A549 (cell line): Measurements from ENCODE around the gene CCDC12. TPM values are rescaled to one million over a fixed set of nuclear protein-coding genes. Genes with fewer than 3 reads are reported as not detected.

Source experiments
- ATAC-seq, 2 experiments: fragments of 200-7000 bp in 1 of 2; fragments of >200 bp in 1 of 2; cut with Nextera tagmentation in 1 of 2; cut with Tn5 transposase in 1 of 2; 3 replicates each; pipeline versions ENCODE4 v1.8.0 to v1.9.1; 2018 to 2020; ENCODE audit warnings: mild to moderate bottlenecking in 1 of 2, moderate library complexity in 1 of 2
- CTCF ChIA-PET: fragments of 300-600 bp; sonication (Branson Sonifier 250); formaldehyde crosslinking; extraction: SDS; loops from one replicate; lab custom pipeline; 2021; ENCODE audit warnings: antibody characterized with exemption, inconsistent platforms; lab: Yijun Ruan, JAX
- POLR2A ChIA-PET: fragments of 350-600 bp; formaldehyde crosslinking; extraction: SDS; loops from one replicate; lab custom pipeline; 2021; ENCODE audit warnings: antibody characterized with exemption, inconsistent platforms; lab: Yijun Ruan, JAX
- DNase-seq, 2 experiments: peaks; one replicate each; pipeline versions ENCODE4 v3.0.0 to v3.0.0-alpha.2; 2011 to 2016; ENCODE audit warnings: low read depth in 1 of 2, low spot score in 1 of 2
- FAIRE-seq: peaks from 2 replicates; lab custom pipeline; 2011; peaks lifted over from hg19 to GRCh38; lab: Jason Lieb, UNC
- H3K27ac ChIP-seq, 2 experiments: fragments of >200 bp; sonication (Bioruptor Twin); formaldehyde crosslinking; 3 replicates each; pipeline ENCODE4 v1.5.1; 2016 to 2017
- H3K4me1 ChIP-seq: fragments of >200 bp; sonication (Bioruptor Twin); formaldehyde crosslinking; 3 replicates; pipeline ENCODE4 v1.6.1; 2016
- H3K4me2 ChIP-seq: fragments of >200 bp; sonication (Bioruptor Twin); formaldehyde crosslinking; 3 replicates; pipeline ENCODE4 v1.6.1; 2016
- H3K4me3 ChIP-seq: fragments of >200 bp; sonication (Bioruptor Twin); formaldehyde crosslinking; 3 replicates; pipeline ENCODE4 v1.5.1; 2016
- H3K9me3 ChIP-seq: fragments of >200 bp; sonication (Bioruptor Twin); formaldehyde crosslinking; 3 replicates; pipeline ENCODE4 v1.6.1; 2016
- ATOH8 ChIP-seq: fragments of 250-450 bp; sonication (Bioruptor Pico); IDR thresholded peaks from 2 replicates; pipeline ENCODE4 v1.5.0; 2020; ENCODE audit warnings: low read depth, mild to moderate bottlenecking, moderate library complexity
- BHLHE40 ChIP-seq: IDR thresholded peaks from 2 replicates; pipeline ENCODE4 v1.6.1; 2012; ENCODE audit warnings: low read depth, low read length, inconsistent platforms
- CBX8 ChIP-seq: fragments of 200-600 bp; sonication (generic); IDR thresholded peaks from 2 replicates; pipeline ENCODE4 v1.6.1; 2016
- CEBPB ChIP-seq, 2 experiments: fragments of >200 bp in 1 of 2; sonication (Bioruptor Twin) in 1 of 2; formaldehyde crosslinking in 1 of 2; IDR thresholded peaks; 2 replicates each; pipeline ENCODE4 v1.6.1; 2012 to 2016
- CHD4 ChIP-seq: fragments of 200-600 bp; sonication (generic); IDR thresholded peaks from 2 replicates; pipeline ENCODE4 v1.6.1; 2016; ENCODE audit warnings: antibody characterized with exemption, mild to moderate bottlenecking, borderline replicate concordance
- EHF ChIP-seq: fragments of 250-450 bp; sonication (Bioruptor Pico); IDR thresholded peaks from 2 replicates; pipeline ENCODE4 v1.5.0; 2020; ENCODE audit warnings: mild to moderate bottlenecking
- EP300 ChIP-seq, 2 experiments: fragments of >200 bp; sonication (Bioruptor Twin); formaldehyde crosslinking; IDR thresholded peaks; 2 replicates in 1 of 2; 3 replicates in 1 of 2; pipeline ENCODE4 v1.6.1; 2016 to 2017
- FOSB ChIP-seq: fragments of 250-450 bp; sonication (Bioruptor Pico); IDR thresholded peaks from 2 replicates; pipeline ENCODE4 v1.5.0; 2020; ENCODE audit warnings: mild to moderate bottlenecking, moderate library complexity
- FOSL2 ChIP-seq, 2 experiments: fragments of 450-650 bp in 1 of 2; fragments of >200 bp in 1 of 2; sonication (Bioruptor Twin) in 1 of 2; formaldehyde crosslinking; IDR thresholded peaks; 2 replicates each; pipeline versions ENCODE4 v1.5.0 to v1.6.1; 2016 to 2020; ENCODE audit warnings: mild to moderate bottlenecking in 1 of 2, moderate library complexity in 1 of 2
- FOXS1 ChIP-seq: fragments of 250-450 bp; sonication (Bioruptor Pico); IDR thresholded peaks from 2 replicates; pipeline ENCODE4 v1.5.0; 2020; ENCODE audit warnings: mild to moderate bottlenecking, moderate library complexity
- HOXA7 ChIP-seq: fragments of 250-450 bp; sonication (Bioruptor Pico); IDR thresholded peaks from 2 replicates; pipeline ENCODE4 v1.5.0; 2020; ENCODE audit warnings: mild to moderate bottlenecking, moderate library complexity
- HOXB5 ChIP-seq: fragments of 250-450 bp; sonication (Bioruptor Pico); IDR thresholded peaks from 2 replicates; pipeline ENCODE4 v1.5.0; 2020; ENCODE audit warnings: mild to moderate bottlenecking, moderate library complexity
- JUN ChIP-seq, 2 experiments: fragments of >200 bp; sonication (Bioruptor Twin); formaldehyde crosslinking; IDR thresholded peaks; 2 replicates in 1 of 2; 3 replicates in 1 of 2; pipeline ENCODE4 v1.6.1; 2016 to 2017
- JUNB ChIP-seq: fragments of >200 bp; sonication (Bioruptor Twin); formaldehyde crosslinking; IDR thresholded peaks from 2 replicates; pipeline ENCODE4 v1.6.1; 2016
- KDM5A ChIP-seq: fragments of 200-600 bp; sonication (generic); IDR thresholded peaks from 2 replicates; pipeline ENCODE4 v1.6.1; 2016; ENCODE audit warnings: antibody characterized with exemption, mild to moderate bottlenecking
- MAX ChIP-seq: IDR thresholded peaks from 2 replicates; pipeline ENCODE4 v1.6.1; 2012
- MYC ChIP-seq: IDR thresholded peaks from 2 replicates; pipeline ENCODE4 v1.6.1; 2012; ENCODE audit warnings: mild to moderate bottlenecking, inconsistent platforms, low read length, improper control_type of control experiment, borderline replicate concordance
- NR3C1 ChIP-seq: fragments of >200 bp; sonication (Bioruptor Twin); formaldehyde crosslinking; IDR thresholded peaks from 3 replicates; pipeline ENCODE4 v1.6.1; 2017
- PHF8 ChIP-seq: fragments of 200-600 bp; sonication (generic); IDR thresholded peaks from 2 replicates; pipeline ENCODE4 v1.6.1; 2016; ENCODE audit warnings: low read depth, mild to moderate bottlenecking, antibody characterized with exemption, moderate library complexity, borderline replicate concordance
- POLR2AphosphoS2 ChIP-seq: conservative IDR thresholded peaks from 2 replicates; pipeline ENCODE4 v1.6.1; 2012; ENCODE audit warnings: low read length, improper control_type of control experiment, inconsistent platforms
- RARB ChIP-seq: fragments of 250-450 bp; sonication (Bioruptor Pico); IDR thresholded peaks from 2 replicates; pipeline ENCODE4 v1.8.0; 2021; ENCODE audit warnings: mild to moderate bottlenecking, moderate library complexity
- RCOR1 ChIP-seq: fragments of 150-350 bp; IDR thresholded peaks from 2 replicates; pipeline ENCODE4 v1.6.1; 2014; ENCODE audit warnings: antibody characterized with exemption, low read length, low read depth
- RFX5 ChIP-seq: fragments of 450-650 bp; IDR thresholded peaks from 2 replicates; pipeline ENCODE4 v1.7.1; 2014; ENCODE audit warnings: antibody characterized with exemption, mild to moderate bottlenecking, moderate library complexity
- RNF2 ChIP-seq: fragments of 200-600 bp; sonication (generic); IDR thresholded peaks from 2 replicates; pipeline ENCODE4 v1.6.1; 2016; ENCODE audit warnings: low read depth, mild to moderate bottlenecking, antibody characterized with exemption, moderate library complexity, borderline replicate concordance
- SMC3 ChIP-seq: fragments of >200 bp; sonication (Bioruptor Twin); formaldehyde crosslinking; IDR thresholded peaks from 3 replicates; pipeline ENCODE4 v1.6.1; 2018; ENCODE audit warnings: inconsistent platforms
- SREBF2 ChIP-seq: fragments of 450-650 bp; IDR thresholded peaks from 2 replicates; pipeline ENCODE4 v1.6.1; 2014; ENCODE audit warnings: mild to moderate bottlenecking, moderate library complexity
- TP53 ChIP-seq: fragments of 250-450 bp; sonication (Bioruptor Pico); IDR thresholded peaks from 2 replicates; pipeline ENCODE4 v1.5.0; 2021; ENCODE audit warnings: mild to moderate bottlenecking, moderate library complexity
- WGBS: methylation state at CpG from one replicate; pipeline ENCODE4 v1.1.6; 2017; ENCODE audit errors: missing lambda C conversion rate; 5-methylcytosine and 5-hydroxymethylcytosine counted together
- polyA plus RNA-seq, 4 experiments: library from polyadenylated mRNA; depleted of rRNA in 3 of 4; stranded (reverse); fragments of >200 nt; fragmentation: RNase III in 1 of 4; extraction: RNeasy Plus Mini Kit Qiagen cat#74134 plus additional on column Dnase treatment in 1 of 4; gene quantifications; 2 replicates in 3 of 4; 3 replicates in 1 of 4; pipeline ENCODE4 v1.2.3, GENCODE V29; 2011 to 2017
- TF ChIP-seq, protein P1 (sequence below): fragments of >200 bp; sonication (Bioruptor Twin); formaldehyde crosslinking; IDR thresholded peaks from 3 replicates; pipeline ENCODE4 v1.6.1; 2016

Gene CCDC12
- polyA plus RNA-seq, 2 of the 4 experiments (the other 2 are of a cell fraction), result 34.8 to 81.0 TPM

- 79% methylated on average over 2 of the region's 2 CpGs for WGBS
- no peak for DNase-seq
- H3K27ac ChIP-seq, result peak overlapping the region; percentile 85 to 88; a peak in 5 of 6 replicates
- no peak overlapping the region for H3K4me3 ChIP-seq
- peaks cover 79% of the 10 kb centered on the region for H3K4me1 ChIP-seq
- ChIA-PET CTCF (interaction anchor here (1.6 kb wide), 1 partner anchor 63 kb away, joined by 4 read pairs; no protein-coding TSS in a partner anchor), POLR2A (no interaction called here)
- H3K4me2 ChIP-seq, result no peak overlapping the region
- peaks cover 6% of the 10 kb centered on the region; the same call in 1 of the 3 replicates for H3K9me3 ChIP-seq
- FAIRE-seq, result no peak
- TF ChIP-seq PHF8 (no peak), BHLHE40 (no peak), NR3C1 (no peak), EHF (no peak), ATOH8 (CRISPR knock-in tag) (no peak), CHD4 (no peak), FOSL2 (IDR thresholded peaks at IDR 0.05) (no peak), FOSL2 (CRISPR knock-in tag; IDR thresholded peaks at IDR 0.05) (no peak), TP53 (CRISPR knock-in tag) (no peak), FOSB (CRISPR knock-in tag) (no peak), JUN (IDR thresholded peaks at IDR 0.05) (no peak)
- TF ChIP-seq, protein P1, sequence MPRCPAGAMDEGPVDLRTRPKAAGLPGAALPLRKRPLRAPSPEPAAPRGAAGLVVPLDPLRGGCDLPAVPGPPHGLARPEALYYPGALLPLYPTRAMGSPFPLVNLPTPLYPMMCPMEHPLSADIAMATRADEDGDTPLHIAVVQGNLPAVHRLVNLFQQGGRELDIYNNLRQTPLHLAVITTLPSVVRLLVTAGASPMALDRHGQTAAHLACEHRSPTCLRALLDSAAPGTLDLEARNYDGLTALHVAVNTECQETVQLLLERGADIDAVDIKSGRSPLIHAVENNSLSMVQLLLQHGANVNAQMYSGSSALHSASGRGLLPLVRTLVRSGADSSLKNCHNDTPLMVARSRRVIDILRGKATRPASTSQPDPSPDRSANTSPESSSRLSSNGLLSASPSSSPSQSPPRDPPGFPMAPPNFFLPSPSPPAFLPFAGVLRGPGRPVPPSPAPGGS, result no peak
- no peak for ATAC-seq
Observed at GRCh38 chr3:46929324-46929723, 47.2 kb downstream of the CCDC12 start.

- no peak for DNase-seq
- WGBS, result 100% methylated on average over 1 of the region's 1 CpG
- FAIRE-seq, result no peak
- ATAC-seq, result no peak
- ChIA-PET CTCF (interaction anchor here (0.7 to 1.0 kb wide), 2 partner anchors 43 to 71 kb away, joined by 3 to 5 read pairs; no protein-coding TSS in a partner anchor), POLR2A (no interaction called here)
- peaks cover 77% of the 10 kb centered on the region for H3K4me1 ChIP-seq
- H3K27ac ChIP-seq, result no peak overlapping the region; a peak in 2 of 6 replicates
- no peak for TF ChIP-seq HOXB5 (CRISPR knock-in tag)
- no peak for TF ChIP-seq FOXS1
- TF ChIP-seq RNF2, result no peak
- no peak for TF ChIP-seq HOXA7 (CRISPR knock-in tag)
- TF ChIP-seq KDM5A, result no peak
- no peak for TF ChIP-seq RFX5
- TF ChIP-seq JUNB, result no peak
- no peak for TF ChIP-seq MAX
- TF ChIP-seq PHF8, result no peak
- TF ChIP-seq CEBPB (IDR thresholded peaks at IDR 0.05), result no peak
- TF ChIP-seq CBX8, result no peak
- no peak for TF ChIP-seq TP53 (CRISPR knock-in tag)
- no peak for TF ChIP-seq SREBF2
- TF ChIP-seq RARB (CRISPR knock-in tag), result no peak
- TF ChIP-seq MYC, result no peak
- no peak for TF ChIP-seq EP300 (IDR thresholded peaks at IDR 0.05)
- TF ChIP-seq RCOR1, result no peak
- no peak for TF ChIP-seq POLR2AphosphoS2
- no peak for TF ChIP-seq SMC3
- TF ChIP-seq FOSB (CRISPR knock-in tag), result no peak
- H3K4me2 ChIP-seq, result no peak overlapping the region
- H3K9me3 ChIP-seq, result peaks cover 6% of the 10 kb centered on the region; the same call in 1 of the 3 replicates
- no peak overlapping the region for H3K4me3 ChIP-seq
Observed at GRCh38 chr3:46928282-46928681, 48.3 kb downstream of the CCDC12 start.
